ENCODE measurements around the gene FBN1.

The FBN1 gene

GRCh38 chr15:48388910-48389309 lies 256.6 kb downstream of the FBN1 start:
- Histone ChIP-seq H3K79me2 (ENCODE audit: low read length) (no peaks in the 10 kb centered on the region), H3K9ac (ENCODE audit: low read length) (no peak overlapping the region), H3K4me3 (ENCODE audit: low read length) (no peak overlapping the region), H3K27me3 (ENCODE audit: low read depth, low read length) (no peaks in the 10 kb centered on the region), H3K27ac (ENCODE audit: low read length) (no peak overlapping the region), H3K36me3 (replicated peaks; ENCODE audit: low read depth, low read length) (no peaks in the 10 kb centered on the region), H3K4me2 (ENCODE audit: low read length) (no peak overlapping the region), H3K4me1 (ENCODE audit: low read length) (no peaks in the 10 kb centered on the region), H4K20me1 (ENCODE audit: insufficient read depth, low read length) (no peaks in the 10 kb centered on the region), H3K9me3 (ENCODE audit: insufficient read depth, low read length) (no peaks in the 10 kb centered on the region), H2AFZ (ENCODE audit: low read depth, low read length) (no peak overlapping the region)
- no peak for TF ChIP-seq EZH2phosphoT487 (IDR thresholded peaks at IDR 0.05; ENCODE audit: low read depth)
- TF ChIP-seq, protein P1, sequence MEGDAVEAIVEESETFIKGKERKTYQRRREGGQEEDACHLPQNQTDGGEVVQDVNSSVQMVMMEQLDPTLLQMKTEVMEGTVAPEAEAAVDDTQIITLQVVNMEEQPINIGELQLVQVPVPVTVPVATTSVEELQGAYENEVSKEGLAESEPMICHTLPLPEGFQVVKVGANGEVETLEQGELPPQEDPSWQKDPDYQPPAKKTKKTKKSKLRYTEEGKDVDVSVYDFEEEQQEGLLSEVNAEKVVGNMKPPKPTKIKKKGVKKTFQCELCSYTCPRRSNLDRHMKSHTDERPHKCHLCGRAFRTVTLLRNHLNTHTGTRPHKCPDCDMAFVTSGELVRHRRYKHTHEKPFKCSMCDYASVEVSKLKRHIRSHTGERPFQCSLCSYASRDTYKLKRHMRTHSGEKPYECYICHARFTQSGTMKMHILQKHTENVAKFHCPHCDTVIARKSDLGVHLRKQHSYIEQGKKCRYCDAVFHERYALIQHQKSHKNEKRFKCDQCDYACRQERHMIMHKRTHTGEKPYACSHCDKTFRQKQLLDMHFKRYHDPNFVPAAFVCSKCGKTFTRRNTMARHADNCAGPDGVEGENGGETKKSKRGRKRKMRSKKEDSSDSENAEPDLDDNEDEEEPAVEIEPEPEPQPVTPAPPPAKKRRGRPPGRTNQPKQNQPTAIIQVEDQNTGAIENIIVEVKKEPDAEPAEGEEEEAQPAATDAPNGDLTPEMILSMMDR (IDR thresholded peaks at IDR 0.05; ENCODE audit: low read depth, low read length) = no peak

DNA sequence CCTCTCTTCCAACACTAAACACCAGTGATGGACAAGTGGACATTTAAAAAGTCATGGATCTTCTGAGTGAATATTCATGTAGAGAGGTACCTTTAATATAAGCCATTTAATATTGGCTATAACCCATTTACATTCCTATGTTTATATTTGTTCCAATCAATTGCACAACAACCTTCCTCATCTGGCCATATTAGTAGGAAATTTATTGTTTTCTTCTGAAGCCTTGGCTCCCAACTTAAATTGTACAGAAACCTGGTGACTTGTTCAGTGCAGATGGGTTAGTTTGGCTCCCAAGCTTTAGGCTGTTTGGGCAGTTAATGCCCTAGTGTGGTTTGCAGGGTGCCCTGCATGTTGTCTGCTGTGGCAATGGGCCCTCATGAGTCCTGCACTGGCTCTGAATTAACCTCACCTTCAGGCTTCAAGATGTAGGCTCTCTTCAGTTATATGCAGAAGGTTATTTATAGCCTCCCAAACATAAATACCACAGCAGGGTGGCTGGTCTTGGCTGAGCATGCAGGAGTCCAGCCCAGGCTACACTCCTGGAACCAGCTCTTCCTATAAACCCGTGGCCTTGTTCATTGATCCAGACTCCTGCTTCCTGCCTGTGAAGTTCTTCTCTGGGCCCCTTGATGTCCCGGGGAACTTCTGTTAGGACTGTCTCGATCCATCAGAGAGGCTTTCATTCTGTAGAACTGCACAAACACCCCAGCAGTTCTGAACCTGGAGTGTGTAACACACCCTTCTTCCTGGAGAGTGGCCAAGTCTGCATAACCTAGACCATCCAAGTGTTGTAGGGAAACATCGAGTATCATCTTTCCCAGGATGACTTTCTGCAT lies 257.3 kb downstream of the FBN1 start:
- H3K4me3 ChIP-seq (ENCODE audit: low read length) = no peak overlapping the region
- no peaks in the 10 kb centered on the region for H3K79me2 ChIP-seq (ENCODE audit: low read length)
- H3K27ac ChIP-seq (ENCODE audit: low read length) = no peak overlapping the region
- no peak overlapping the region for H2AFZ ChIP-seq (ENCODE audit: low read depth, low read length)
- H3K27me3 ChIP-seq (ENCODE audit: low read depth, low read length) = no peaks in the 10 kb centered on the region
- no peaks in the 10 kb centered on the region for H3K36me3 ChIP-seq (replicated peaks; ENCODE audit: low read depth, low read length)
- no peak for TF ChIP-seq EZH2phosphoT487 (IDR thresholded peaks at IDR 0.05; ENCODE audit: low read depth)
- TF ChIP-seq, protein P1 (IDR thresholded peaks at IDR 0.05; ENCODE audit: low read depth, low read length) = no peak
- no peak overlapping the region for H3K9ac ChIP-seq (ENCODE audit: low read length)
- H3K4me2 ChIP-seq (ENCODE audit: low read length) = no peak overlapping the region
- H3K4me1 ChIP-seq (ENCODE audit: low read length) = no peaks in the 10 kb centered on the region
- no peaks in the 10 kb centered on the region for H4K20me1 ChIP-seq (ENCODE audit: insufficient read depth, low read length)
- H3K9me3 ChIP-seq (ENCODE audit: insufficient read depth, low read length) = no peaks in the 10 kb centered on the region

DNA sequence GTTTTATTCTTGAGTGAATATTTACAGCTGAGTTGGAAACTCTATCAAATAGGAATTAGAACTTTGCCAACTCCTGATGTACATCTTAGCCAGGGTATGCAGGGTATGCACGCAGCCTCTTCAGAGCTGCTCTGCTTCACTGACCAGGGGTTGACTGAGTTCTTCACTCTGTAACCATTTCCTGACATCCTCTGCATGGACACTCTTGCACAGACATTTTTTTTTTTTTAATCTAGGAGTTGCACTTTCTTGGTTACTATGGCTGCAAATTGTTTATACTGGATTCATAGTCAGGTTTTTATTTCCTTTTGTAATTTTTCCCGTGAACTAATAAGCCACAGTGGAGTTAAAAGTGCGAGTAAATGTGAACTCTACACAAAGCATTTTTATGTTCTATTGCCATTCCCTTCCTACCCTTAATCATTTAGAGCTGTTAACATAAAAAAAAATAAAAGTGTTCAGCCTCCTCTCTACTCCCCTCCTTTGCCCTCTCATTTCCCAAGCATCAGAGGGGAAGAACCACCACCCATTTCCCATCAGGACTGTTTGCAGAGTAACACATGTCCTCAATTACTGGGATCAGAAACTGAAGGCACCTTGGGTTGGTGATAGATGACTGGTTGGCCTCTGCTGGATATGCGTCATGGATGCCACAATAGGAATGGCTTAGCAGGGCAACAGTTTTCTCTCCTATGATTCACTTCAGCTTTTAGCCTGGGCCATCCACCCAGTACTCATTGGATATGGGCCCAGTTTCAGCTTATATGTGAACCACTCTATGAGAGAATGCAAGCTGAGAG lies 260.3 kb downstream of the FBN1 start:
- Histone ChIP-seq H3K79me2 (ENCODE audit: low read length) (no peaks in the 10 kb centered on the region), H3K4me3 (ENCODE audit: low read length) (no peak overlapping the region), H3K9me3 (ENCODE audit: insufficient read depth, low read length) (no peaks in the 10 kb centered on the region), H4K20me1 (ENCODE audit: insufficient read depth, low read length) (no peaks in the 10 kb centered on the region), H2AFZ (ENCODE audit: low read depth, low read length) (no peak overlapping the region), H3K4me1 (ENCODE audit: low read length) (peaks cover 6% of the 10 kb centered on the region), H3K9ac (ENCODE audit: low read length) (no peak overlapping the region), H3K27me3 (ENCODE audit: low read depth, low read length) (no peaks in the 10 kb centered on the region), H3K4me2 (ENCODE audit: low read length) (no peak overlapping the region), H3K36me3 (replicated peaks; ENCODE audit: low read depth, low read length) (peaks cover 8% of the 10 kb centered on the region), H3K27ac (ENCODE audit: low read length) (no peak overlapping the region)
- TF ChIP-seq EZH2phosphoT487 (IDR thresholded peaks at IDR 0.05; ENCODE audit: low read depth) = no peak
- TF ChIP-seq, protein P1 (IDR thresholded peaks at IDR 0.05; ENCODE audit: low read depth, low read length) = no peak

- Histone ChIP-seq H3K9me3 (ENCODE audit: insufficient read depth, low read length) (peaks cover 4% of the 10 kb centered on the region; the same call in 1 of the 2 replicates), H3K4me3 (ENCODE audit: low read length) (no peak overlapping the region), H3K27me3 (ENCODE audit: low read depth, low read length) (no peaks in the 10 kb centered on the region), H3K79me2 (ENCODE audit: low read length) (no peaks in the 10 kb centered on the region), H4K20me1 (ENCODE audit: insufficient read depth, low read length) (no peaks in the 10 kb centered on the region), H2AFZ (ENCODE audit: low read depth, low read length) (no peak overlapping the region), H3K9ac (ENCODE audit: low read length) (no peak overlapping the region), H3K36me3 (replicated peaks; ENCODE audit: low read depth, low read length) (peaks cover 8% of the 10 kb centered on the region), H3K27ac (ENCODE audit: low read length) (no peak overlapping the region), H3K4me1 (ENCODE audit: low read length) (peaks cover 11% of the 10 kb centered on the region), H3K4me2 (ENCODE audit: low read length) (no peak overlapping the region)
- no peak for TF ChIP-seq EZH2phosphoT487 (IDR thresholded peaks at IDR 0.05; ENCODE audit: low read depth)
These were observed 260.9 kb downstream of the FBN1 start for GRCh38 chr15:48384616-48385015.
